ENCODE data around the gene INO80C.
A peak's percentile ranks its signal among the peaks of the same experiment; 100 is the strongest.

INO80C gene

DNA sequence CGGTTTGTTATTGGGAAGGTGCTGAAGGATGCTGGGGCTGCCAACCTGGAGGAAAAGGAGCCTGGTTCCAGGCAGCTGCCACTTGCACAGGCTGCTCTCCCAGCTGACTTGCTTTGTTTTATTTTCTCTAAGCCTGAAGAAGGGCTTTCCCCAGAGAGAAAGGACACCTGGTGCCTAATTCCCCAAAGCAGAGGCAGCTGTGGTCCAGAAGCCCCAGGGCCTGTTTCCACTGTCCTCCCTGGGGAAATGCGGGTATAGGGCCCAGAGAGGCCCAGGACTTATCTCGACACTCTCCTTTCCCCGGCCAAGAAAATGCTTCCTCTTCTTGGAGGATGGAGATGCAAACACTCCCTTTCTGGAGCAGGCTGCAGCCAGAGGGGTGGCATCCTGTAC lies 30.1 kb downstream of the INO80C start:
- Mint-ChIP-seq H3K4me3 (no peak overlapping the region), H3K27me3 (peaks cover 1% of the 10 kb centered on the region), H3K36me3 (ENCODE audit: low read depth) (peaks cover 28% of the 10 kb centered on the region), H3K9me3 (no peaks in the 10 kb centered on the region), H3K4me1 (ENCODE audit: low read depth) (peaks cover 26% of the 10 kb centered on the region), H3K27ac (no peak overlapping the region)
- intact Hi-C loops (cut with micrococcal nuclease) = no loop called here

GRCh38 chr18:35466815-35467623 lies 30.7 kb downstream of the INO80C start:
- Mint-ChIP-seq H3K9me3 (no peaks in the 10 kb centered on the region), H3K4me1 (ENCODE audit: low read depth) (peaks cover 30% of the 10 kb centered on the region), H3K4me3 (no peak overlapping the region), H3K36me3 (ENCODE audit: low read depth) (peaks cover 22% of the 10 kb centered on the region), H3K27me3 (peaks cover 3% of the 10 kb centered on the region), H3K27ac (no peak overlapping the region)
- intact Hi-C loops (cut with micrococcal nuclease) = no loop called here

- Mint-ChIP-seq H3K4me3 (no peak overlapping the region), H3K27me3 (peaks cover 3% of the 10 kb centered on the region), H3K27ac (no peak overlapping the region), H3K4me1 (ENCODE audit: low read depth) (peaks cover 37% of the 10 kb centered on the region), H3K36me3 (ENCODE audit: low read depth) (peaks cover 19% of the 10 kb centered on the region), H3K9me3 (no peaks in the 10 kb centered on the region)
- intact Hi-C loops (cut with micrococcal nuclease) = no loop called here
Measured at GRCh38 chr18:35466334-35466733, 31.4 kb downstream of the INO80C start.

DNA sequence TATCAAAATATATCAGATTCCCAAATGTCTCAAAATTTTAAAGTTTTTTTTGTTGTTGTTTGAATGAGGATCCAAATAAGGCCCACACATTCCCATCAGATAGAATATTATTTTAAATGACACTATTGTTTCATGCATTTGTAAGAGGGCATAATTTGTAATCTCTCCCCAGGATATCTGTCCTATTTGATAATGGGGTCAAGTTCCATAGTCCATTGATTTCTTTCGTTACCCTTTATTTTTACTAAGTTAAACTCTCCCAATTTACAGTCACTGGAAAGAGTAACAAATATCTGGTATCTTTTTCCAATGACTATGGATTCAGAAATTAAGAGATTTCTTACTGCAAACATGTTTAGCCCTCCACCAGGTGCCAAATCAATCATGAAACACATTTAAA lies 32.4 kb downstream of the INO80C start:
- intact Hi-C loops (cut with micrococcal nuclease) = no loop called here

DNA sequence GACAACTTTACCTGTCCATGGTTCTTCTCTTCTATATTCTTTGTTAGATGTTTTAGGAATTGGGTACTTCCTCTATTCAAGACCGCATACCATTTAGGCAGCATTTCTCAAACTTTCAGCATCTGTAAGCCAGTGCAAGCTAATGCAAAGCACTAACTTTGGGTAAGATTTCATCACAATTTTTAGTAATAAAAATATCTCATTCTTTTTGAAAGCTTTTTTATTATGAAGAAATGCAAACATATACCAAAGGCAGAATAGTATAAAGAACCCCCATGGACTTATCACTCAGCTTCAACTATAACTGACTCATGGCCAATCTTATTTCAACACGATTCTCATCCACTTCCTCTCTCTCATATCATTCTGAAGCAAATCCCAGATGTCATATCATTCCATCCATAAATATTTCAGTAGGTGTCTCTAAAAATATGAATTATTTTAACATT lies 32.9 kb downstream of the INO80C start:
- intact Hi-C loops (cut with micrococcal nuclease) = no loop called here
- no peak overlapping the region for H3K27ac Mint-ChIP-seq
- peaks cover 51% of the 10 kb centered on the region for H3K4me1 Mint-ChIP-seq (ENCODE audit: low read depth)
- H3K27me3 Mint-ChIP-seq = peaks cover 3% of the 10 kb centered on the region
- H3K9me3 Mint-ChIP-seq = no peaks in the 10 kb centered on the region
- no peak overlapping the region for H3K4me3 Mint-ChIP-seq
- H3K36me3 Mint-ChIP-seq (ENCODE audit: low read depth) = peaks cover 19% of the 10 kb centered on the region

More for the DNA sequence above, 32.4 kb downstream of the INO80C start:
- peaks cover 46% of the 10 kb centered on the region for H3K4me1 Mint-ChIP-seq (ENCODE audit: low read depth)
- H3K36me3 Mint-ChIP-seq (ENCODE audit: low read depth) = peaks cover 19% of the 10 kb centered on the region
- no peaks in the 10 kb centered on the region for H3K9me3 Mint-ChIP-seq
- no peak overlapping the region for H3K4me3 Mint-ChIP-seq
- H3K27ac Mint-ChIP-seq = no peak overlapping the region
- H3K27me3 Mint-ChIP-seq = peaks cover 3% of the 10 kb centered on the region

DNA sequence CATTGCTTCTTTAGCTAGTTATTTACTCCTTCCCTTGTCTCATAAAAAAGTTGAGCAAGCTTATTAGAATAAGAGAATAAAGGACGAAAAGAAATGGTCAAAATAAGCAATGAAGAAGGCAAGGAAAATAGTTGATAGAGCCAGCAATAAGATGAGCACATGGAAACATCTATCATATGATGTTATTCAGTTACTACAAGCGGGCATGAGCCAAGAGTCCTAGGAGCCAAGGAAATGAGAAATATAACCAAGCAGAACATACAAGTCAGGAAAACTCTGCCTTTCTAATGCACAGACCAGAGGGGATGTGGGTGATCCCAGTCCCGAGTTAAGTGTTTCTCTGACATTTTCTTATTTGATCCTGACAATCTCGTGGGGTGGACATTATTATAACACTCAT lies 33.9 kb downstream of the INO80C start:
- H3K27me3 Mint-ChIP-seq = peaks cover 3% of the 10 kb centered on the region
- no peak overlapping the region for H3K4me3 Mint-ChIP-seq
- no peak overlapping the region for H3K27ac Mint-ChIP-seq
- no peaks in the 10 kb centered on the region for H3K9me3 Mint-ChIP-seq
- intact Hi-C loops (cut with micrococcal nuclease) = no loop called here
- H3K36me3 Mint-ChIP-seq (ENCODE audit: low read depth) = peaks cover 11% of the 10 kb centered on the region
- peaks cover 61% of the 10 kb centered on the region for H3K4me1 Mint-ChIP-seq (ENCODE audit: low read depth)

DNA sequence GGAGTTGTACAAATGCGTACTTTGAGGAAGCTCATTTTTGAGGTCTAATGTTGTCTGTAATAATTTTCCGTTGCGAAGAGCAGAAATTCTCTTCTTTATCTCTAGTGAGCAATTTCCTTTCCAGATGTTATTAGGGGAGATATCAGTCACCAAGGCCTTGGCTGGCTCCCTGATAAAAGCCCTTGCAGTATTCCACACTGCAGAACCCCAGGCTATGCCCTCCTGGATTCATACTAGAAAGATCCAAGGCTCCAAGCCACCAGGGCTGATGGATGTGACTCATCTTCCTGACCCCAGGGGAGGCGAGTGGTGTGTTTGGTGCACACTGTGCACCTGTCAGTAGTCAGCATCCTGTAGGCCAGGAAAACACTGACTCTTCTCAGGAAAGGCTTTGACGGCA lies 34.7 kb downstream of the INO80C start:
- H3K4me1 Mint-ChIP-seq (ENCODE audit: low read depth) = peaks cover 68% of the 10 kb centered on the region
- no peak overlapping the region for H3K4me3 Mint-ChIP-seq
- H3K9me3 Mint-ChIP-seq = no peaks in the 10 kb centered on the region
- H3K27ac Mint-ChIP-seq = peak overlapping the region; percentile 45
- peaks cover 4% of the 10 kb centered on the region for H3K36me3 Mint-ChIP-seq (ENCODE audit: low read depth)
- intact Hi-C loops (cut with micrococcal nuclease) = no loop called here
- H3K27me3 Mint-ChIP-seq = peaks cover 3% of the 10 kb centered on the region

GRCh38 chr18:35460736-35461161 lies 37.0 kb downstream of the INO80C start:
- H3K27ac Mint-ChIP-seq = peak overlapping the region; percentile 30
- H3K27me3 Mint-ChIP-seq = peaks cover 3% of the 10 kb centered on the region
- H3K9me3 Mint-ChIP-seq = peaks cover 6% of the 10 kb centered on the region
- intact Hi-C loops (cut with micrococcal nuclease) = no loop called here
- peaks cover 72% of the 10 kb centered on the region for H3K4me1 Mint-ChIP-seq (ENCODE audit: low read depth)
- H3K36me3 Mint-ChIP-seq (ENCODE audit: low read depth) = no peaks in the 10 kb centered on the region
- no peak overlapping the region for H3K4me3 Mint-ChIP-seq

DNA sequence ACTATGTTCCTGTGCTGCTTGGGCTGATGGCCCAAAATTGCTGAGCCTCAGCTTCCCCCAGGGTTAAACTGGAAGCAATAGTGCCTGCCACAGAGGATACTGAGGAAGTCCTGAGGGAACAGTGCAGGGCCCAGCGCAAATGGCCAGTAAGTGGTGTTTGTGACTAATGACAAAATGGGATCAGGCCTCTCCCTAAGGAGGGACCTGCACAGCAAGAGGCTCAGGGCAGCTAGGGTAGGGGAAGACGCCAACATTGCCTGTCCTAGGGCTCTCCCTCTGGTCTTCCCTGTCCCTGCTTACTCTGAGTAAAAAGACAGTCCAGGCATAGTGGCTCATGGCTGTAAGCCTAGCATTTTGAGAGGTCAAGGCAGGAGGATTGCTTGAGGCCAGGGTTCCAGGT lies 37.8 kb downstream of the INO80C start:
- Mint-ChIP-seq H3K27me3 (peaks cover 3% of the 10 kb centered on the region), H3K9me3 (peaks cover 6% of the 10 kb centered on the region), H3K4me1 (ENCODE audit: low read depth) (peaks cover 70% of the 10 kb centered on the region), H3K36me3 (ENCODE audit: low read depth) (no peaks in the 10 kb centered on the region), H3K4me3 (no peak overlapping the region), H3K27ac (peak overlapping the region; percentile 63)
- intact Hi-C loops (cut with micrococcal nuclease) = loop anchor here (5.0 kb wide), 1 partner anchor 43 kb away; no protein-coding TSS in a partner anchor

GRCh38 chr18:35458677-35459441 lies 38.9 kb downstream of the INO80C start:
- no peaks in the 10 kb centered on the region for H3K36me3 Mint-ChIP-seq (ENCODE audit: low read depth)
- intact Hi-C loops (cut with micrococcal nuclease) = loop anchor here (5.0 kb wide), 1 partner anchor 42 kb away; no protein-coding TSS in a partner anchor
- no peak overlapping the region for H3K27ac Mint-ChIP-seq
- H3K9me3 Mint-ChIP-seq = peaks cover 6% of the 10 kb centered on the region
- no peak overlapping the region for H3K4me3 Mint-ChIP-seq
- H3K4me1 Mint-ChIP-seq (ENCODE audit: low read depth) = peaks cover 60% of the 10 kb centered on the region
- peaks cover 3% of the 10 kb centered on the region for H3K27me3 Mint-ChIP-seq

DNA sequence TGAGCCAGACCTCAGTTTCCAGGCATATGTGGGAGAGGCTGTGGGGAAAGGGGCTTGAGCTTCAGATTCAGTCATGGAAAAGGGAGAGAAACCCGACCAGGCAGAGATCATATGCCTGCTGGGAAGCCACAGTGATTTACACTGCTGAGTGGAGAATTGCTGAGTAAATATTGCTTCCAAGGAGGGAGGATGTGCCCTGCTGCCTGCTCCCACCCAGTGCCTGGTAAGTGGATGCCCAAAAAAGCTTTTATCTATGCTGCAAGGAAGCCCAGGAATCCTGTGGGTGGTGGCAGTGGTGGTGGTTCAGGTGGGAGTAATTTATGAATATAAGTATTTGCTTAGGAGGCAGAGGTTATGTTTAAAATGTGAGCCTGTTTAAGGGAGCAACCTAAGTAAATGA lies 39.5 kb downstream of the INO80C start:
- peaks cover 6% of the 10 kb centered on the region for H3K9me3 Mint-ChIP-seq

GRCh38 chr18:35457140-35457704 lies 40.5 kb downstream of the INO80C start:
- Mint-ChIP-seq H3K4me3 (no peak overlapping the region), H3K4me1 (ENCODE audit: low read depth) (peaks cover 47% of the 10 kb centered on the region), H3K27ac (no peak overlapping the region), H3K36me3 (ENCODE audit: low read depth) (no peaks in the 10 kb centered on the region), H3K9me3 (peaks cover 6% of the 10 kb centered on the region), H3K27me3 (no peaks in the 10 kb centered on the region)
- intact Hi-C loops (cut with micrococcal nuclease) = loop anchor here (5.0 kb wide), 1 partner anchor 40 kb away; no protein-coding TSS in a partner anchor

More for the DNA sequence above, 39.5 kb downstream of the INO80C start:
- no peak overlapping the region for H3K4me3 Mint-ChIP-seq
- peaks cover 58% of the 10 kb centered on the region for H3K4me1 Mint-ChIP-seq (ENCODE audit: low read depth)
- no peaks in the 10 kb centered on the region for H3K36me3 Mint-ChIP-seq (ENCODE audit: low read depth)
- intact Hi-C loops (cut with micrococcal nuclease) = loop anchor here (5.0 kb wide), 1 partner anchor 41 kb away; no protein-coding TSS in a partner anchor
- no peak overlapping the region for H3K27ac Mint-ChIP-seq
- peaks cover 3% of the 10 kb centered on the region for H3K27me3 Mint-ChIP-seq

DNA sequence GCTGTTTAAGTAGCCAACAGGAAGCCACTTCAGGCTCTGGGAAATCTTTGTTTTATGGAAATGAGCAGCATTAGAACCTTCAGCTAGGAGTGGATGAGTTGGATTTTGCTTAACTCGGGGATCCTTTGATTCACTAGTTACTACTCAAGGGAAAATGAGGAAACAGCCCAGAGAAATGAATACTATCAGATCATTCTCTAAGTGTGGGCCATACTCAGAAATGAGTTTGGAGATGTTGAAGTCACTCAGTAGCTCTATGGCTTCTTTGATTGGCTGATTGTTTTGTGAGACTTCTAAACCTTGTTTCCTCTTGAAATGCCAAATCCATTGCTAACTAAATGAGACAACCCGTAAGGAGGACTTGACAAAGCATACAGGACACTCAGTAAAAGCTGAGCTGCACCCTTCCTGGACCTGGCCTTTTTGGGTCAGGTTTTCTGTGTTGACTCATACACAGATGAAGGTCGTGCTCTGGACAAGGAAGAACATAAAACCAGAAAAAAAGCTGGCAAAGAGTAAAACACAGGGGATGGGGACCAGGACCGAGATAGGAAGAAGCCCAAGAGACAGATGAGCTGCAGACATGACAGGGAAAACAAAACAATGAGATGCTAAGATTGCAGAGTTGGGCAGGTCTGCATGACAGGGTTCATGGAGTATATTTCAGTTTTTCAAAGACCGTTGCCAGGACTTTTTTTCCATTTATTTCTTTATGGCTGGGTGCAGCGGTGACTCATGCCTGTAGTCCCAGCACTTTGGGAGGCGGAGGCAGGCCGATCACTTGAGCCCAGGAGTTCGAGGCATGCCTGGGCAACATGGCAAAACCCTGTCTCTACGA lies 41.6 kb downstream of the INO80C start:
- peaks cover 38% of the 10 kb centered on the region for H3K4me1 Mint-ChIP-seq (ENCODE audit: low read depth)
- peaks cover 6% of the 10 kb centered on the region for H3K9me3 Mint-ChIP-seq
- peak overlapping the region; percentile 71 for H3K27ac Mint-ChIP-seq
- no peaks in the 10 kb centered on the region for H3K36me3 Mint-ChIP-seq (ENCODE audit: low read depth)
- no peaks in the 10 kb centered on the region for H3K27me3 Mint-ChIP-seq
- intact Hi-C loops (cut with micrococcal nuclease) = loop anchor here (5.0 kb wide), 1 partner anchor 39 kb away; no protein-coding TSS in a partner anchor
- no peak overlapping the region for H3K4me3 Mint-ChIP-seq

All from dendritic cell treated with granulocyte-macrophage colony-stimulating factor and Interleukin-4, amounts not matched to agents 40 ng/mL and 50 ng/mL, for 4 days (primary cell).